ENCODE data around the gene SSPN.

SSPN gene

DNA sequence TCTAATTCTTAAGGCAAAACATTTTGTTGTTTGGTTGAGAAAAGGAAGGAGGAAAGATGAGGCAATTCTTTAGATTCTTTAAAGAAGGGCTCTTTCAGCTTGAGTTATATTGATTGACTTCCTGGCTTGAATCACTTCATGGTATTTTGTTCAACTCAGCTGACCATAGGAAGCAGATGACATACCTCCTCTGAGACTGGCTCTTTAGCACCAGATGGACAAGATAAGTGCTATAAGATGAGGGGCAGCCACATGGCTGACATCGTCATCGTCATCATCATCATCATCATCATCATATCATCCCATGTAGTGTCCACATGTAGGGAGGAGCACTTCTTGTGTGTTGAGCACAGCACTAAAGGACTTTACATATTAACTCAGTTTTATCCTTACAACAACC lies 81.3 kb downstream of the SSPN start:
- Mint-ChIP-seq H3K36me3 (ENCODE audit: low read depth) (no peaks in the 10 kb centered on the region), H3K4me1 (ENCODE audit: low read depth) (peaks cover 47% of the 10 kb centered on the region), H3K27me3 (peaks cover 3% of the 10 kb centered on the region), H3K27ac (no peak overlapping the region), H3K9me3 (no peaks in the 10 kb centered on the region), H3K4me3 (no peak overlapping the region)

DNA sequence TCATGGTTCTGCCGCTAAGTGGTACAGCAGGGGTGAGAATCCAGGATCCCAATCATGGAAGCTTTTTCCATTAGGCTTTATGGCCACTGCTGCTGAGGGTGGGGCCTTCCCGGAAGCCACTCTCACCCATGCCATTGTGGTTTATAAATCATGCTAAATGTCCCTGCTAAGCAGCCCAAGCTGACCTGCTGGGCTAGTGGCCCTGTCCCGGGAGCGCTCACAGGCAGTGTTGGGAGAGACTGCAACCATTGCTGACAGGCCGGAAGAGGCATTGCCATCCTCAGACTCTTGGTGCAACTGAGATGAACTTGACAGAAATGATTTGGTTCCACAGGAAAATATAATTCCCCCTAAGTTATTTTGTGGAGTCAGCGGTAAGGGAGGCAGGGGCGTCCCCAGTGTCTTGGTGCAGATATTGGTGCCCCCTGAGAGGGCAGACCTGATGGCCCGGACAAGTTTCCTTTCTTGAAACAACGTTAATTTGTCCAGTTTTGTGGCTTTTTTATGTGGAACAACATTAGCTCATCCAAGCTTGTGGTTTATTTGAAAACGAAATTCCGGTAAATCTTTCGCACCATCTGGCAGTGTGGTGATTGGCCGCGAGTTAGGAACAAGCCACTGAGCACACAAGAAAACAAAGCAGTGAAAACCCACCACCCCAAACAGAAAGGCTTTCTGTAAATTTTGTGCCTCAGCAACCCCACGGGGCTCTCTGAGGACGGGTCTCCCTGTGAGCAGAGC lies 82.3 kb downstream of the SSPN start:
- H3K9me3 Mint-ChIP-seq: no peaks in the 10 kb centered on the region
- H3K36me3 Mint-ChIP-seq (ENCODE audit: low read depth): no peaks in the 10 kb centered on the region
- peaks cover 38% of the 10 kb centered on the region for H3K4me1 Mint-ChIP-seq (ENCODE audit: low read depth)
- H3K27me3 Mint-ChIP-seq: peaks cover 3% of the 10 kb centered on the region
- no peak overlapping the region for H3K4me3 Mint-ChIP-seq
- H3K27ac Mint-ChIP-seq: peak overlapping the region; percentile 56

DNA sequence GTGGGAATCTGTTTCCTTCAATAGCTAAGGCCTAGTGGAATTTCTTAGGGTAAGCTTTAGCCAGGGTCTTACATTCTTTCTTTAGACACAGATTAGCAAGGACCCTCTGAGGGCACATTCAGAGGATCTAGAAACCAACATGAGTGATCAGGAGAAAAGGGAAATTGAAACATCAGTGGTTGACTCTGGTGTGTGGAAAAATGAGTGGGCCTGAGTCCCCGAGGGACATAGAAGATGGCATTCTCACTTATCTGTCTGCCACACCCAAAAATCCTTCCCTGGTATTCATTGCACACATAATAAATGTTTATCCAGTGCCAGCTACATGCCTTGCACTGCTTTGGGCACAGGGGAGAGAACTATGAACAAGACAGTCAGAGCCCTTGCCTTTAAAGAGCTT lies 82.9 kb downstream of the SSPN start:
- peaks cover 2% of the 10 kb centered on the region for H3K27me3 Mint-ChIP-seq
- H3K27ac Mint-ChIP-seq: no peak overlapping the region
- H3K9me3 Mint-ChIP-seq: no peaks in the 10 kb centered on the region
- H3K36me3 Mint-ChIP-seq (ENCODE audit: low read depth): no peaks in the 10 kb centered on the region
- no peak overlapping the region for H3K4me3 Mint-ChIP-seq
- peaks cover 38% of the 10 kb centered on the region for H3K4me1 Mint-ChIP-seq (ENCODE audit: low read depth)

DNA sequence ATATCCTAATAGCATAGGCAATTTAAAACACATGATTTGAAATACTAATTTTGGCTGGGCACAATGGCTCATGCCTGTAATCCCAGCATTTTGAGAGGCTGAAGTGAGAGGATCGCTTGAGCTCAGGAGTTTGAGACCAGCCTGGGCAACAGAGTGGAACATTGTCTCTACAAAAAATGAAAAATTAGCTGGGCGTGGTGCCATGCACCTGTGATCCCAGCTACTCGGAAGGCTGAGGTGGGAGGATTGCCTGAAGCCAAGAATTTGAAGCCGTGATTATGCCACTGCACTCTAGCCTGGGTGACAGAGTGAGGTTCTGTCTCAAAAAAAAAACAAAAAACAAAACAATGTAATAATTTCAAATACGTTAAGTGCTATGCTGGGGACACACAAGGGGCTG lies 83.3 kb downstream of the SSPN start:
- Mint-ChIP-seq H3K27ac (no peak overlapping the region), H3K36me3 (ENCODE audit: low read depth) (no peaks in the 10 kb centered on the region), H3K27me3 (no peaks in the 10 kb centered on the region), H3K9me3 (no peaks in the 10 kb centered on the region), H3K4me1 (ENCODE audit: low read depth) (peaks cover 34% of the 10 kb centered on the region), H3K4me3 (no peak overlapping the region)

- Mint-ChIP-seq H3K4me1 (ENCODE audit: low read depth) (peaks cover 32% of the 10 kb centered on the region), H3K36me3 (ENCODE audit: low read depth) (no peaks in the 10 kb centered on the region), H3K27me3 (no peaks in the 10 kb centered on the region), H3K27ac (no peak overlapping the region), H3K9me3 (no peaks in the 10 kb centered on the region), H3K4me3 (no peak overlapping the region)
Measured at GRCh38 chr12:26279091-26279490, 83.7 kb downstream of the SSPN start.

DNA sequence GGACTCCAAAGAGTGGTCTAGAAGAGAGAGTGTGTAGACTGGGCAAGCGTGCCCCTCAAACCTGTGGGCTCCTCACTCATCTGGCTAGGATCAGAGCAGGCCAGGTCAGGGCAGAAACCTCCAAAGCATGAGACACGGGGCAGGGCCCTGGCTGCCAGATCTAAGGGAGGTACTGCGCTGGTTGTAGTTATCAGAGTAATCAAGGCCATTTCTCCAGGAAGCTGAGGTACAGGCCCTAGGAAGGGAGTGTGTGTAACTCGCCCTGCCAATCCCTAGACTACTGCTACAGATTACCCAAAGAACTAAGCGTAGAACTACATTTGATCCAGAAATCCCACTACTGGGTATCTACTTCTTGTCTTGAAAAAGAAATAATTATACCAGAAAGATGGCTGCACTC lies 84.5 kb downstream of the SSPN start:
- Mint-ChIP-seq H3K27me3 (no peaks in the 10 kb centered on the region), H3K36me3 (ENCODE audit: low read depth) (no peaks in the 10 kb centered on the region), H3K9me3 (no peaks in the 10 kb centered on the region), H3K4me3 (no peak overlapping the region), H3K27ac (no peak overlapping the region), H3K4me1 (ENCODE audit: low read depth) (peaks cover 24% of the 10 kb centered on the region)

GRCh38 chr12:26280869-26281268 lies 85.5 kb downstream of the SSPN start:
- Mint-ChIP-seq H3K27me3 (no peaks in the 10 kb centered on the region), H3K4me3 (no peak overlapping the region), H3K4me1 (ENCODE audit: low read depth) (peaks cover 14% of the 10 kb centered on the region), H3K9me3 (no peaks in the 10 kb centered on the region), H3K27ac (no peak overlapping the region), H3K36me3 (ENCODE audit: low read depth) (no peaks in the 10 kb centered on the region)

GRCh38 chr12:26281320-26281719 lies 85.9 kb downstream of the SSPN start:
- no peak overlapping the region for H3K27ac Mint-ChIP-seq
- no peaks in the 10 kb centered on the region for H3K9me3 Mint-ChIP-seq
- H3K4me3 Mint-ChIP-seq: no peak overlapping the region
- peaks cover 13% of the 10 kb centered on the region for H3K4me1 Mint-ChIP-seq (ENCODE audit: low read depth)
- no peaks in the 10 kb centered on the region for H3K36me3 Mint-ChIP-seq (ENCODE audit: low read depth)
- no peaks in the 10 kb centered on the region for H3K27me3 Mint-ChIP-seq

- Mint-ChIP-seq H3K4me3 (no peak overlapping the region), H3K27ac (no peak overlapping the region), H3K36me3 (ENCODE audit: low read depth) (no peaks in the 10 kb centered on the region), H3K27me3 (no peaks in the 10 kb centered on the region), H3K4me1 (ENCODE audit: low read depth) (peaks cover 11% of the 10 kb centered on the region), H3K9me3 (no peaks in the 10 kb centered on the region)
Measured at GRCh38 chr12:26282339-26282940, 87.1 kb downstream of the SSPN start.

DNA sequence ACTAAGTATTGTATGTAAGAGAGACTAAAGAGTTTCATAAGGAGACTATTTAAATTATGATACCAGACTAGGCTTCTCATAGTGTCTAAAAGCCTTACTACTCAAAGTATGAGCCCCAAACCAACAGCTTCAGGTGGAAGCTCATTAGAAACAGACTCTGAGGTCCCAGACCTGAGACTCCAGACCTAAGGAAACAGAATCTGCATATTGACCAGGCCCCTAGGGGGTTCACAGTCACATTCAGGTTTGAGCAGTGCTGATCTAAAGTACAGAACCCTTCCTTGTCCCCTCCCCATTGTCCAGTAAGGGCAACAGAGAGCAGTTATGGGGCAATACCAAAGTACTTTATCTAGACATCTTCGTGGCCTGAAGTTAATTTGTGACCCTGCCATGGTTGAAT lies 87.7 kb downstream of the SSPN start:
- Mint-ChIP-seq H3K4me1 (ENCODE audit: low read depth) (peaks cover 5% of the 10 kb centered on the region), H3K9me3 (no peaks in the 10 kb centered on the region), H3K27ac (no peak overlapping the region), H3K36me3 (ENCODE audit: low read depth) (no peaks in the 10 kb centered on the region), H3K27me3 (no peaks in the 10 kb centered on the region), H3K4me3 (no peak overlapping the region)

DNA sequence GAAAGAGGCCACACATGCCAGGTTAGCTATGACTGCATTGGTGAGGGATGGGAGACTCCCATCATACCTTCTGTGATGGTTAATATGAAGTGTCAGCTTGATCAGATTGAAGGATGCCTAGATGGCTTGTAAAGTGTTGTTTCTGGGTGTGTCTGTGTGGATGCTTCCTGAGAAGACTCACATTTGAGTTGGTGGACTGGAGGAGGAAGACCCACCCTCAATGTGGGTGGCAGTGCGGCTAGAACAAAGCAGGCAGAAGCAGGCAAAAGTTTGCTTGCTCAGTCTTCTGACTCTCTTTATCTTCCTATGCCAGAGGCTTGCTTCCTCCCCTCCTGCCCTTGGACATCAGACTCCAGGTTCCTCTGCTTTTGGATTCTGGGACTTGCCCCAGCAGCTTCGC lies 88.2 kb downstream of the SSPN start:
- H3K27ac Mint-ChIP-seq: no peak overlapping the region
- H3K9me3 Mint-ChIP-seq: no peaks in the 10 kb centered on the region
- no peaks in the 10 kb centered on the region for H3K4me1 Mint-ChIP-seq (ENCODE audit: low read depth)
- H3K27me3 Mint-ChIP-seq: no peaks in the 10 kb centered on the region
- H3K4me3 Mint-ChIP-seq: no peak overlapping the region
- H3K36me3 Mint-ChIP-seq (ENCODE audit: low read depth): no peaks in the 10 kb centered on the region

DNA sequence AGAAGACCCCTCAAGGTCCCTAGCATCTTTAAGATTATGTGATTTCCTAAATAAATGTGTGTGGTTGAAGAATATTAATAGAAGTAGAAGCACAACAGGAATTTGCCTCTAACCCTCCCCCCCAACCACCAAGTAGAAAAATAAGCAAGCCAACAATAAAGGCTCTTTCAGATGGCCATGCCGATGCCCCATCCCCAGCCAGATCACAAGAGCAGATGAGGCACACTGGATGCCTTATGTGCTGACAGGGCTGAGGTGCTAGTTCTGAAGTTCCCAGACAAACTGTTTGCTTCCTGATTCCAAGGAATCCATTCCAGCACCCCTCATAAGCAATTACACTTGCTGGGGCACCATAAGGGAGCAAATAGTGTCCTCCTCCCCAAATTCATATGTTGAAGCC lies 90.0 kb downstream of the SSPN start:
- Mint-ChIP-seq H3K9me3 (no peaks in the 10 kb centered on the region), H3K36me3 (ENCODE audit: low read depth) (no peaks in the 10 kb centered on the region), H3K4me1 (ENCODE audit: low read depth) (peaks cover under 1% of the 10 kb centered on the region), H3K4me3 (no peak overlapping the region), H3K27ac (no peak overlapping the region), H3K27me3 (no peaks in the 10 kb centered on the region)

DNA sequence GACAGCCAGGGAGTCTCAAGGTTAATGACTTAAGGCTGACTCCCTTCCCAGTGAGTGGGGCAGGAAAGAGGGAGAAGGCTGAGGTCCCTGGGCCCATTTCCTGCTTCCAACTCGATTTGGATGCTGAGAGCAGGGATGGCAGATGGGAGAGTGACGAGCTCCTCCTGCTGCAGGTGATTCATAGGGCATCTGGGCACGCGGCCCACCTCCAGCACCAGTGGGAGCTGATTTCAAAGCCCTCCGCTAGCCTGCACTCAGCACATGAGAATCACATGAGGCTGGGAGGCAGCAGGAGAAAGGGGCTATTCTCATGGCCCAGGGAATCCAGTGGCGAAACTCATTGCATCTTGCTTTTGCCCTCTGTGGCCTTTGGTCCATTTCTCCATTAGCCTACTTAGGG lies 90.8 kb downstream of the SSPN start:
- Mint-ChIP-seq H3K27ac (no peak overlapping the region), H3K27me3 (no peaks in the 10 kb centered on the region), H3K4me3 (no peak overlapping the region), H3K4me1 (ENCODE audit: low read depth) (peaks cover 6% of the 10 kb centered on the region), H3K36me3 (ENCODE audit: low read depth) (no peaks in the 10 kb centered on the region), H3K9me3 (no peaks in the 10 kb centered on the region)

- no peak overlapping the region for H3K27ac Mint-ChIP-seq
- H3K27me3 Mint-ChIP-seq: no peaks in the 10 kb centered on the region
- H3K4me3 Mint-ChIP-seq: no peak overlapping the region
- H3K9me3 Mint-ChIP-seq: no peaks in the 10 kb centered on the region
- peaks cover 6% of the 10 kb centered on the region for H3K4me1 Mint-ChIP-seq (ENCODE audit: low read depth)
- no peaks in the 10 kb centered on the region for H3K36me3 Mint-ChIP-seq (ENCODE audit: low read depth)
Measured at GRCh38 chr12:26287671-26288381, 92.5 kb downstream of the SSPN start.

- Mint-ChIP-seq H3K27me3 (no peaks in the 10 kb centered on the region), H3K36me3 (ENCODE audit: low read depth) (no peaks in the 10 kb centered on the region), H3K4me3 (no peak overlapping the region), H3K4me1 (ENCODE audit: low read depth) (peaks cover 6% of the 10 kb centered on the region), H3K9me3 (no peaks in the 10 kb centered on the region), H3K27ac (no peak overlapping the region)
Measured at GRCh38 chr12:26290565-26290964, 95.2 kb downstream of the SSPN start.

Measured in stimulated activated naive CD8-positive, alpha-beta T cell treated with anti-CD3 and anti-CD28 coated beads, Interleukin-15, Interleukin-2, amounts not matched to agents 100 ng/mL and 50 ng/mL, for 24 hours (primary cell).